NCI-H1694 treated with DMSO at 0.1 percent for 48 hours (cell line): ENCODE data around the gene EDC3.
"Not testable (repeated sequence)": the region's sequence is repeated elsewhere in the genome, so short reads cannot be mapped to it uniquely, and the experiment has no call there.

Source experiments
- DNase-seq: peaks from one replicate; lab custom pipeline; 2025; lab: John Stamatoyannopoulos, UW

Gene EDC3

GRCh38 chr15:74695597-74696397, at the start of gene EDC3:
TSS of gene EDC3 (minus strand) at chr15:74696024. CDS start at chr15:74675124, 20,900 bp downstream.
- DNase-seq = peak; percentile 57

- DNase-seq = no peak
Measured at GRCh38 chr15:74742422-74742821, 46.6 kb upstream of the EDC3 start.

GRCh38 chr15:74738239-74738638, 42.4 kb upstream of the EDC3 start:
- DNase-seq = not testable (repeated sequence)

- no peak for DNase-seq
Measured at GRCh38 chr15:74735305-74735704, 39.5 kb upstream of the EDC3 start.

GRCh38 chr15:74733269-74733668, 37.4 kb upstream of the EDC3 start:
- DNase-seq = no peak

- no peak for DNase-seq
Measured at GRCh38 chr15:74732846-74733245, 37.0 kb upstream of the EDC3 start.

- no peak for DNase-seq
Measured at GRCh38 chr15:74730619-74731316, 34.9 kb upstream of the EDC3 start.

- not testable (repeated sequence) for DNase-seq
Measured at GRCh38 chr15:74729372-74729771, 33.5 kb upstream of the EDC3 start.

- not testable (repeated sequence) for DNase-seq
Measured at GRCh38 chr15:74728699-74729098, 32.9 kb upstream of the EDC3 start.

GRCh38 chr15:74727727-74728126, 31.9 kb upstream of the EDC3 start:
- no peak for DNase-seq

GRCh38 chr15:74726774-74727164, 30.9 kb upstream of the EDC3 start:
- no peak for DNase-seq

GRCh38 chr15:74725845-74726773, 30.3 kb upstream of the EDC3 start:
- no peak for DNase-seq

- DNase-seq = no peak
Measured at GRCh38 chr15:74725225-74725774, 29.5 kb upstream of the EDC3 start, which contains the start of gene CYP1A1. TSS of gene CYP1A1 (minus strand) at chr15:74725528. CDS start at chr15:74723097, 2,431 bp downstream.

- no peak for DNase-seq
Measured at GRCh38 chr15:74724570-74725224, 28.9 kb upstream of the EDC3 start.

- peak; percentile 52 for DNase-seq
Measured at GRCh38 chr15:74723754-74724334, 28.0 kb upstream of the EDC3 start.

GRCh38 chr15:74723187-74723586, 27.4 kb upstream of the EDC3 start:
- DNase-seq = no peak

GRCh38 chr15:74722591-74722990, 26.8 kb upstream of the EDC3 start:
- no peak for DNase-seq

- DNase-seq = no peak
Measured at GRCh38 chr15:74716651-74717050, 20.8 kb upstream of the EDC3 start.

- no peak for DNase-seq
Measured at GRCh38 chr15:74712311-74712710, 16.5 kb upstream of the EDC3 start.

GRCh38 chr15:74710319-74711094, 14.7 kb upstream of the EDC3 start:
- no peak for DNase-seq
